ENCODE data around the gene ADGRG1.

The ADGRG1 gene

DNA sequence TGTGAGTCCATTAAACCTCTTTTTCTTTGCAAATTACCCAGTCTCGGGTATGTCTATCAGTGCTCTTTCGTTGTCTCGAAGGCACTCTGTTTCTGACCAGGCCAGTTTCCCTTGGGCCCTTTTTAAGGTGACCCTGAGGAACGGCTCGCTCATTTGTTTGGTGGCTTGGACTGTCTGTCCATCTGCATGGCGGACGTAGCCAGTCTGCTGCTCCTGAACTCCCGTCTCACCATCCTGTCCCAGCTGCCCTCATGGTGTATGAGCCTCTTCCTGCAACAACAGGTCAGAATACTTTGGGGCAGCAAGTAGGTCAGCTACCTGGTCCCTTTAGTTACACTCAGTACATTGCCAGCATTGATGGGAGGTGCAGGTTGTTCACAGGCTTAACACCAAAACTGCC, 85.2 kb downstream of the ADGRG1 start:
- no peak overlapping the region for H4K8ac ChIP-seq (ENCODE audit: low read depth, low read length)
- no peak overlapping the region for H2AK5ac ChIP-seq (ENCODE audit: low read depth, low read length)
- no peak overlapping the region for H3K4me3 ChIP-seq (ENCODE audit: low read length in 2 of 2)
- H2BK15ac ChIP-seq (ENCODE audit: low read length) = no peak overlapping the region
- H4K91ac ChIP-seq (ENCODE audit: low read depth, low read length, poor library complexity) = no peak overlapping the region
- no peak overlapping the region for H3K9ac ChIP-seq (ENCODE audit: low read depth, low read length, poor library complexity)
- H3K36me3 ChIP-seq (replicated peaks in 1 of 2; ENCODE audit: control insufficient read depth in 2 of 2, insufficient read depth in 2 of 2, low read length in 2 of 2) = no peaks in the 10 kb centered on the region
- no peaks in the 10 kb centered on the region for H3K79me1 ChIP-seq (ENCODE audit: low read depth, low read length)
- H3K9me3 ChIP-seq (replicated peaks in 1 of 2; ENCODE audit: control insufficient read depth in 2 of 2, insufficient read depth in 1 of 2, low read depth in 1 of 2, low read length in 2 of 2) = no peaks in the 10 kb centered on the region
- H2BK120ac ChIP-seq (ENCODE audit: low read depth, low read length) = no peak overlapping the region
- no peak overlapping the region for H2AFZ ChIP-seq (ENCODE audit: low read length)
- no peak overlapping the region for H3K4ac ChIP-seq (ENCODE audit: low read length)
- H2BK5ac ChIP-seq (ENCODE audit: low read length) = no peak overlapping the region
- no peak overlapping the region for H3K4me2 ChIP-seq (ENCODE audit: insufficient read depth, low read length, poor library complexity, severe bottlenecking)
- no peak for DNase-seq (ENCODE audit: low spot score)
- H3K18ac ChIP-seq (ENCODE audit: low read length) = no peak overlapping the region
- no peak overlapping the region for H2BK12ac ChIP-seq (ENCODE audit: low read length)
- no CpG with 5 or more reads among the region's 8 CpGs for WGBS, 2 donors (ENCODE audit: extremely low coverage in 2 of 2, insufficient read length in 2 of 2, insufficient replicate concordance in 1 of 2)
- H3K14ac ChIP-seq (ENCODE audit: low read length) = no peak overlapping the region
- no peaks in the 10 kb centered on the region for H3K4me1 ChIP-seq (ENCODE audit: control insufficient read depth in 2 of 2, insufficient read depth in 1 of 2, low read depth in 1 of 2, low read length in 2 of 2)
- no peak overlapping the region for H3K23ac ChIP-seq (ENCODE audit: low read depth, low read length, poor library complexity)
- no peak overlapping the region for H3K27ac ChIP-seq (replicated peaks; ENCODE audit: low read length)
- H3K27me3 ChIP-seq (ENCODE audit: control insufficient read depth in 3 of 3, insufficient read depth in 3 of 3, low read depth in 1 of 3, low read length in 3 of 3) = peaks cover 0 to 32% (median 0%) of the 10 kb centered on the region in 3 experiments

DNA sequence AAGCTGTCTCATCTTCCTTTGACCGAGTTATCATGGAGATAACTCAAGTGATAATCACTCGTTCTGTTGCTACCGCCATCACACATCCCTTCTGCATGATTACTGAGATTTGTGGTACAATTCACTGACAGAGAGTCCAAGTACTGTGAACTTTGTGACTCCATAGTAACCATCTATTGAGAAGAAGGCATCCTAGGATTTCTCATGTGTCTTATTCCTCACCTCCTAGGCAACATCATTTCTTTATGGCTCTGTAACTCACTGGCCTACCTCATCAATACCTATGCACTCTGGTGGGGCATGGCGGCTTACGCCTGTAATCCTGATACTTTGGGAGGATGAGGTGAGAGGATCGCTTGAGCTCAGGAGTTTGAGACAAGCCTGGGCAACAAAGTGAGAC, 85.6 kb downstream of the ADGRG1 start:
- Histone ChIP-seq H3K4ac (ENCODE audit: low read length) (no peak overlapping the region), H3K18ac (ENCODE audit: low read length) (no peak overlapping the region), H3K14ac (ENCODE audit: low read length) (no peak overlapping the region), H4K91ac (ENCODE audit: low read depth, low read length, poor library complexity) (no peak overlapping the region), H3K4me3 (ENCODE audit: low read length in 2 of 2) (no peak overlapping the region), H2AK5ac (ENCODE audit: low read depth, low read length) (no peak overlapping the region), H3K23ac (ENCODE audit: low read depth, low read length, poor library complexity) (no peak overlapping the region), H3K27me3 (ENCODE audit: control insufficient read depth in 3 of 3, insufficient read depth in 3 of 3, low read depth in 1 of 3, low read length in 3 of 3) (peaks cover 0 to 32% (median 0%) of the 10 kb centered on the region in 3 experiments), H3K4me2 (ENCODE audit: insufficient read depth, low read length, poor library complexity, severe bottlenecking) (no peak overlapping the region), H3K27ac (replicated peaks; ENCODE audit: low read length) (no peak overlapping the region), H2BK120ac (ENCODE audit: low read depth, low read length) (no peak overlapping the region), H3K4me1 (ENCODE audit: control insufficient read depth in 2 of 2, insufficient read depth in 1 of 2, low read depth in 1 of 2, low read length in 2 of 2) (no peaks in the 10 kb centered on the region), H4K8ac (ENCODE audit: low read depth, low read length) (no peak overlapping the region), H3K79me1 (ENCODE audit: low read depth, low read length) (no peaks in the 10 kb centered on the region), H2BK5ac (ENCODE audit: low read length) (no peak overlapping the region), H3K9me3 (replicated peaks in 1 of 2; ENCODE audit: control insufficient read depth in 2 of 2, insufficient read depth in 1 of 2, low read depth in 1 of 2, low read length in 2 of 2) (no peaks in the 10 kb centered on the region), H3K9ac (ENCODE audit: low read depth, low read length, poor library complexity) (no peak overlapping the region), H2BK15ac (ENCODE audit: low read length) (no peak overlapping the region), H2BK12ac (ENCODE audit: low read length) (no peak overlapping the region), H2AFZ (ENCODE audit: low read length) (no peak overlapping the region), H3K36me3 (replicated peaks in 1 of 2; ENCODE audit: control insufficient read depth in 2 of 2, insufficient read depth in 2 of 2, low read length in 2 of 2) (no peaks in the 10 kb centered on the region)
- DNase-seq (ENCODE audit: low spot score) = no peak
- WGBS, 2 donors (ENCODE audit: extremely low coverage in 2 of 2, insufficient read length in 2 of 2, insufficient replicate concordance in 1 of 2) = no CpG with 5 or more reads among the region's 6 CpGs

All from neuronal stem cell (in vitro differentiated cells).